Inflammatory macrophage (primary cell): ENCODE measurements around the gene PRDM15.

Source experiments
- DNase-seq, 2 donors: peaks; one replicate each; pipeline ENCODE4 v3.0.0-alpha.2; 2020 to 2022

Gene PRDM15

DNA sequence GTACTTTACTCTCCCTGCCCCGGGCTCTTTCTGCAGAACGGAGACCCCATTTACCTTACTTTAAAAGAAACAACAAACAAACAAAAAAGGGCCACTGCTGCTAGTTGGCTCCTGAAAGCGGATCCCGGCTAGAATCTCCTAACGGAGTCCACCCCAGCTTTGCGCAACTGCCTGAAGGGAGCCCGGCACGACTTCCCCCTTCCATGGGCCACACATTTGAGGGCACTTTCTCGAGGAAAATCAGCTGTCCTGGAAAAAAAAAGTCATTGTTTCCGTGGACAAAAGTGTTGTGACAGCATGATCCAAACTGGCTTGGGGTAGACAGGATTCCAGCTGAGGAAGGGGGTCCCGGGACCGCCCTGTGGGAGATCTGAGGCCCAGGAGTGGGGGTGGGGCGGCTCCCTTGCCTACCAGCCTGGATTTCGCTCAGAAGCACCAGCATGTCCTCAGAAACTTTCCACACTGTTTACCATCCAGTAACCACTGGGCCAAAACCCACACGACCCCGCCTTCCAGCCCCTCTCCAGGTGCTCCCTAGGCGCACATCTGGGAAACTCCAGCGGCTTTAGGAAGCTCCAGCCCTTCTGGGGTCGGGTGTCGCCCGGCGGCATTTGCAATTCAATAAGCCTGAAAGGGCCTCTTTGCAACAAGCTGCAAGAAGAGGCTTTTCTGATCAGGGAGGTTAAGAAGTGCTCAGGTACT is 117.1 kb downstream of the PRDM15 start:
- peak; percentile 87 to 88 for DNase-seq

DNA sequence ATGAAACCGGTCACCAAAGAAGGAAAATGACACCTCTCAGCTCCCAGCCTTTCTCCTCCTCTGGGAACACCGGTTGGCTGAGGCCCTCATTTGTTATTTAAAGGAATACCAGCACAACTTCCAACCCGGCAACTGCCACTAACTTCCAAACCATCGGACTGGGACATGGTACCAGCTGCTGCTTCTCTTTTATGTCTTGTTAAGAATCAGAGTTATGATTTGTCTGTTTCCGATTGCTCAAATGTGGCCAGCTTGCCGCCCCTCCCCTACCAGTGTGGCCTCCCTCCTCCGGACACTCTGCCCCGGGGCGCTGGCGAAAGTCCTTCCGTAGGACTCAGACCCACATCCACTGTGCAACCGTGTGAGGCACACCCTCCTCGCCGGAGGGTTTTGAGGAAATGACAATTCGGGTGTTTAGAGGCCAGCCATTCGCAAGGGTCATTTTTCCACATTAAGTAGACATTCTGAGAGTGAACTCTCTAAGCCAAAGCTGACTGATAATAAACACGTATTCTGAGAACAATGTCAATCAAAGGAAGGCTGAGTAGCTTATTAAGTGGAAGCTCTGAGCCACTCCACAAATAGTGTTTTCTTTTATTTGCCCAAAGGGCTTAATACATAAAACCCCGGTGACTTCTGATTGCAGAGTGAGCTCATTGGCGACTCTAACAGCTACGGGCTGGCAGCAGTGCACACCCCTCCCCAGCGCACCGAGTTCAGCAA is 117.8 kb downstream of the PRDM15 start:
- peak; percentile 94 to 97 for DNase-seq

DNA sequence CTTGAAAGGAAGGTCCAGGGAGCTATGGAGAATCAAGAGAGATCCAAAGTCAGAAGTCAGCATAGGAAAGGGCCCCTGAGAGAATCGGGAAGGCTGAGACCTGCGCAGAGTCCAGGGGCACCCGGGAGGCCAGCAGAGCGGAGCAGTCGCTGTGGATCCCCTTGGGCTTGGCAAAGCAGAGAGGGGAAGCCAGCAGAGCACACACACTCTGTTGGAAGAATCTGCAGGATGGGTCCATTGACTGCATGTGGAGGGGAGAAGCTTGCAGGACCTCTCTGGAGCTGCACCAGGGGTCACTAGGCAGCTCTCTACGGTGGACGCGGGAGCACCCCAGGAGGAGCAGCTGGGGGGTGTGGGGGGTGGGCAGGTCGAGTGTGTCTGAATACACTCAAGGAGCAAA is 118.7 kb downstream of the PRDM15 start:
- no peak for DNase-seq

DNA sequence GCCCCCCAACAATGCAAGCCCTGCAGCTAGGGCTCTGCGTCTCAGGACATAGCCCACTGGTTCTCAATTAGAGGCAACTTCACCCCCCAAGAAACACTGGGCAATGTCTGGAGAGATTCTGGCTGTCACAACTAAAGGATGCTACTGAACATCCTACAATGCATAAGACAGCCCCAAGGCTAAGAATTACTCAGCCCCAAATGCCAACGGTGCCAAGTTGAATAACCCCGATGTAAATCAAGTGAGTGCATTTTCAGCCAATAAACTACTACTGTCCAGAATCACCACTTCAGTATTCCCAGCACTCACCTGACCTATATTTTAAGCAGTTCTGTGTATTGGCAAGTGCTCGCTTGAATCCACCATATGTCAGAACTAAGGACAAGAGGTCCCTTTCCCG is 119.2 kb downstream of the PRDM15 start:
- no peak for DNase-seq

DNA sequence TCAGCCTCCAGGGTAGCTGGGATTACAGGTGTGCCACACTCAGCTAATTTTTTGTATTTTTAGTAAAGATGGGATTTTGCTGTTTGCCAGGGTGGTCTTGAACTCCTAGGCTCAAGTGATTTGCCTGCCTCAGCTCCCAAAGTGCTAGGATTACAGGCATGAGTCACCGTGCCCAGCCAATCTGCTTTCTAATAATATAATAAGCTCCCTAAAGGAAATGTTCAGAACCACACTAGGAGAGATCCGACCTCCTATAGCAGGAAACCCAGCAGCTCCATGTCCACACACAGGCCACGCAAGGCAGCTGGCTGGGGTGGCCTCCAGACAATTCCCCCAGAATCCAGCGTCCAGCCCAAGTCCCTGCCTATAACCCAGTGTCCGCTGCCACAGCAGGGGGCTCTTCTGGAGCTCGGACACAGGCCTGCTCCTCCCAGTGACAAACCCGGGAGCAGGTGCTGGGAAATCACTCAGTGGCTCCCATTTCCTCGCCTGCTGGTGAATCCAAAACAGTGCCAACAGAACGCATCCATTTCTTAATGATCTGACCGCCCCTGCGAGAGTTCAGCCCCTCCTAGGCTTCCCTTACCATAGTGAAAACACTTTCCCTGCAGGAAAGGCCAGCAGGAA is 119.8 kb downstream of the PRDM15 start:
- DNase-seq: no peak

DNA sequence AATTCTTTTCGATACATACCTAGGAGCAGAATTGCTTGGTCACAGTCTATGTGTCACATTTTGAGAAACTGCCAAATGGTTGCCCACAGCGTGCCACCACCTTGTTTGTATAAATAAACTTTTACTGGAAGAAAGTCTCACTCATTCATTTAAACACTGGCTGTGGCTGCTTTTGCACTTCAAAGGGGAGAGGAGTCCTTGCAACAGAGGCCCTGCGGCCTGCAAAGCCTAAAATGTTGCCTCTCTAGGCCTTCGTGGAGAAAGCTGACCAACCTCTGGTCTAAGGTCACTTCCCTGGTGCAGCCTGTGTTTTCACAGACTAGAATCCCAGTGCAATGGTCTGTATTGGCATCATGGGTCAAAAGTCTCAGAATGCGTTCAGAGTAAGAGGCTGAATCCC is 120.6 kb downstream of the PRDM15 start:
- DNase-seq: no peak

DNA sequence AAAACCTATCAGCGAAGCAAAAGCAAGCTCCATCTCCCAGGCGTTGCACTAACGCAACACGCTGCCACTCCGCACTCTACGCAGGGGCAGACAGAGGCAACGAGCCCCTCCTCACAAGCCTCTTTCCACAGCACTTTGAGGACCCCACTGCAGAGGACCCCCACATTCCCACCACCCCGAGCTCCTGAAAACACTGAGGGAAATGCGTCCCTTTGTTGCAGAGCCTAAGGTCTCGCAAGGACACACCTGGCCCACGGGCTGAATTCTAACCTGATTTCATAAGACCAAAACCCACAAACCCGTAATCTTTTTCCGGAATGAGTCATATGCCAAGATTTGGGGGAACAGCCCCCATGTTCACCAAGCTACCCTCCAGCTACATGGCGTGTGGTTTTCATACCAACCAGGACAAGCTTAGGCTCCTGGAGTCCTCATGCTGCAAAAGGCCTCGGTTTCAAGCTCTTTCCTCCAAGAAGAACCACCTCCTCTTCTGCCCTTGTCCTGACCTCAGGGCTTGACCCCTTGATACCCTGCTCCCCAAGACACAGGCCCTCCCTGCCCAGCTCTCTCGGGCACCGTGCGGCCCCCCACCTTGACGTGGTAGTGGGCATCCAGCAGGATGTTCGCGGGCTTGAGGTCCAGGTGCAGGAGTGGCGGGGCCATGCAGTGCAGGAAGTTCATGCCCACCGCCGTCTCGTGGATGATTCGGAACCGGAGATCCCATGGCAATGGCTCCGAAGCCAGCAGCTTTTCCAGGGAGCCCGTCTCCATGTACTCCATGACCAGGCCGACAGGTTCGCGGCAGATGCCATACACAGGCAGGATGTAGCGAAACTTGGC is 123.0 kb downstream of the PRDM15 start:
- no peak for DNase-seq

DNA sequence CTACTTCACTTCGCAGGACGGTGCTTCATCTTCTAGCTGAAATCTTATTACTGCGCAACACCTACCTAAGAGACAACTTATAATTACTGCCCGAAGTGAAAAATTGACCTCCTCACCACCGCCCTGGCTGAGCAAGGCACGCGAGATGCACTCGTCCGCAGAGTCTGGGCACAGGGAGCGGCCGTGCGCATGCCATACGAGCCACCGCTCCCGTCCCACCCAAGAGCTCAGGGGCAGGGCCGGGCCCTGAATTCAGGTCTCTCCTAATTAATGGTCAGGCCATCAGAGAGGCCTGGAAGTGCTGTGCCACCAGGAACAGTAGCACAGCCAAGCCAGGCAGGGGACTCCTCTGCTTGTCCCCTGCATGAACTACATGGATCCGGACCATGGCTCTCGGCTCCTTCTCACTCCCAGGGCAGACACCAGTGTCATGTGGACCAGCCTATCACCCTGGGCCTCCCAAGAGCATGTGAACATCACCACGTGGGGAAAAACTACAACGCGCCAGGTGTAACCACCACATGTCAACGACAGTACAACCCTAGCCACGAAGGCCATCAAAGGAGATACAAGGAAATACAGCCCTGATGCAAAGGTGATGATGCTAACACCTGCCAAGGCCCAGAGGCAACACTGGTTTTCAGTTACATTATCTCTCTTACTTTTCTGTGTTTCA is 123.7 kb downstream of the PRDM15 start:
- DNase-seq: no peak

DNA sequence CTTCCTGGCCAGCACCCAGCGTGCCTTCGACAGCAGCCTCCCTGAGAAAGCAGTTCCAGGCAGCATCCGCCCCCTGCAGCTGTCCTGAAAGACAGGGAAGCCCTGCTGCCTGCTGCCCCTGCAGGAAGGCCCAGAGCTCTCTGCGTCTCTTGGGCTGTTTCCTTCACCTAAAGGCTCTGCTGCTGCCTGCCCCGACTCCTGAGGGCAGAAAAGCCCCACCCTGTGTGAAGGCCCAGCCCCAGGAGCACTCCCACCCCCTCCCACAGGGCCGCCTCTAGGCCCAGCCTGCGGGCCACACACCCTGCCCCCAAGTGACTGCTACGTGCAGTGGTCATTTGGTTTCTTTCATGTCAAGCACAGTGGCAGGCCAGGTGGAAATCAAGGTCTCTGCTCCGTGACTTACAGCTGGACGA is 124.7 kb downstream of the PRDM15 start:
- DNase-seq: no peak

DNA sequence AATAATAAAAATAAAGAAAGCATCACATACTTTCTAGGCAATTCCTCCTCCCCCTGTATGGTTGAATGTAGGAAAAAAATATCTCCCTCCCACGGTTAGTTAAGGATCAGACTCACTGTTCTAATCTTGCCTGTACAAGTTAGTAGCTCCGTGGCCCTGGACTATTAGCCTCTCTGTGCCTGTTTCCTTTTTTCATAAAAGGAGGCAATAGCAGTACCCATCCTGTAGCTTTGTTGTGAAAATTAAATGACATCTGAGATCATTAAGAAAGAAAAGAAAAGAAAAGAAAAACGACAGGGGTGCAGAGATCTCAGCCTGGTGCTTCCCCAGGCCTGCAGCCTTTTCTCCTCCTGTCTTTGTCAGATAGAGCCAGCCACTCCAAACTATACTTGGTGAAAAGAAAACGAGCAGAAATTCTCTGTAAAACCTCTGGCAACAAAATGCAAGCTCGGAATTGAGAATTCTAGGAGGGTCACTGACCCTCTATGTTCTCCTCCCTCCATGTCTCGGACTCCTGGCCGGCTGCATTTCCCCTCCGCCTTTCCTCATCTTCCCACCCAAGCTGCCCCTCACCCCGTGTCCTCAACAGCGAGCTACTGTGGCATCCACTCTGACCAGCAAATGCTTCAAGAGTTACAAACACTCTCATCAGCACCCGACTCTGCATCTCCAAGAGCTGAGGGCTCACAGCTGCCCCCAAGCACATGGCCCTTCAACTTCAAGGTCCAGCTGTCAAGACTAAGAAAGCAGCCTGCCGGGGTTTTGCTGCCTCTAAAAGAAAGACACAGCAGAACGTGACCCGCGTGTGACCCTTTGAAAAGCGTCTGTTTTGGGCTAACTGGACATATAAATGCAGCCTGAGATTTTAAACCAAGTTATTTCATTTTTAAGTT is 125.9 kb downstream of the PRDM15 start:
- DNase-seq: no peak

DNA sequence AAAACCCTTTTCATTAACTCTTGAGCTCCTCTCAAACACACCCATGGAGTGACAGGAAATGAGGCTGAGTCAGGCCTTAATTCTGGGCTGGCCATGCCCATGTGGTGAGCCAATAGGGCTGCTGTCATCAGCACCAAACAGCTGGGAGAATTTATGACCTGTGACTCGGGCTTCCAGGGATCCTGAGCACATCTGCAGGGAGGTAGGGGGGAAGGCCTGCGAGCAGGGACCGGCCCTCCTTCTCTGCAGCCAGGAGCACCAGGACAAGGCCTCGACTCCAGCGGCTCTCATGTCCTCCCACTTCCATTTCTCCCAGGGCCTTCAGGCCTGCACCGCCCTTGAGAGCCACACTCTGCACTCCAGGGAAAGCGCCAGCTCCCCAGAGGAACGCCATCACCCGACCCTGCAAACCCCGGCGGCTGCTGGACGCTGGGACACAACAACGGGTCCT is 126.9 kb downstream of the PRDM15 start:
- no peak for DNase-seq

DNA sequence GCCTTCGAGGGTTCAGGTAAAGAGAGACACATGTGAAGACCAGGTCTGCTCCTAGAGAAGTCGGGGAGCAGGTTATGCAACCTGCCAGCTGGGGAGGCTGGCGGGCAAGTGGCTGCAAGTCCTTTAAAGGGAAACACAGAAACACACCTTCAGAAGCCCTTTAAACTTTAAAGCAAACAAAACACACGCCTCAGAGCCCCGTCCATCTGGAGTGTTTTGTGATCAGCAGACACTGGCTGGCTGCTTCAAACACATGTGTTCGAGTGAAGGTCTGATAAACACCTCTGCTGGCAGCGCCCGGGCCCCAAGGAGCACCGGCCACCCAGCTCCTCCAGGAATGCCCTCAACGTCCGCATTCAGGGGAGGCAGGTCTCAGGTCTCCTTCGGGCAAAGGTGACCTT is 127.5 kb downstream of the PRDM15 start:
- no peak for DNase-seq

DNA sequence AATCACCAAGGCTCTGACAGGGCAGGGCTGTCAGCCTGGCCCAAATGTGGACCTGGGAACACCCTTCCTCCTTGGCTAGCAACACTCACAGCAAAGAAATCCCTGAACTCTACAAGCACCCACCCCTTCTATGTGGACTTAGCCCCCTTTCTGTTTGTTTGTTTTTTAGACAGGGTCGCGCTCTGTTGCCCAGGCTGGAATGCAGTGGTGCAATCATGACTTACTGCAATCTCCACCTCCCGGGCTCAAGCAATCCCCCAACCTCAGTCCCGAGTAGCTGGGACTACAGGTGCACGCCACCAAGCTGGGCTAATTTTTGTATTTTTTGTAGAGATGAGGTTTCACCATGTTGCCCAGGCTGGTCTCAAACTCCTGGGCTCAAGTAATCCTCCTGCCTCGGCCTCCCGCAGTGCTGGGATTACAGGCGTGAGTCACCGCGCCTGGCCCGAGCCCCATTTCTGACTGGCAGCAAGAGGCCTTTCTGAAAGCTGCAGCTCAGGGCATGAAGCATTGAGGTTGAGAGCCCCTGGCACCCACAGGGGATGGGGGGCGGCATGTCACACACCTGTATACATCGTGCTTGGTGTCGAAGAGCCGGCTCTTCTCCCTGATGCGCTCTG is 128.5 kb downstream of the PRDM15 start:
- DNase-seq: no peak

DNA sequence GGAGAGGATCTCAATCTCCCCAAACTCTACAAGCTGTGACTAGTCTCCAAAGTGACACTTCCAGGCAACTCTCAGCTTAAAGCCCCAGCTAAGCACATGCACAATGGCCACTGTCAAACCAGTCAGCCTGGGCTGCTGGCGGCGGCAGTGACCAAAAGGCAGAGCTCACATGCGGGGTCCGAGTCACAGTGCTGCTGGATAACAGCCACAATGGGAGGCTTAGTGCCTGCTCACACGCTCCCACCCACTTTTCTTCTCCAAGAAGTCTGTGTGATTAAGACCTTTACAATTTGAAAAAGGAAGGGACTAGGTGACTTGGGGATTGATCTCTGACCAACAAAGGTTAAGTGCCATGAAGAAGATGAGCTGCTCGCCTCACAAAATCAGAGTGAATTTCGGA is 129.1 kb downstream of the PRDM15 start:
- DNase-seq: no peak

DNA sequence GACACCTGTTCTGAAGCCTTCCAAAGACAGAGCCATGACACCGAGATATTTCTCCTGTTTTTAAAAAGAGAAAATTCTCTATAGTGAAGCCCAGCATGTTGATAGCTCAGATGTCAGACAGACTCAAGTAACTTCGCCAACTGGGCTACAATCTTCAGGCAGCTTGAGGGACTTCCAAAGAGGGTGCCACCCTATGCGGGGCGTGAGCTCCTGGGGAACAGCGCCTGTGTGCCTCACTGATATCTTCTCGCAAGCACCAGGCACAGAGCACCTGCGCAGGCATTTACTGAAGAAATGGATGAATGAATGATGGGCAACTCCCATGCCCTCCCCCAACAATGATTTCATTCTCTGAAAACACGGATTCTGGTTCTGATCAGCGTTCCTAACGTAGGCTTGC is 129.9 kb downstream of the PRDM15 start:
- no peak for DNase-seq
